HL-60 (cell line): ENCODE results near the gene AANAT.

ENCODE experiments used
- DNase-seq, 2 experiments: peaks; one replicate each; pipeline ENCODE4 v3.0.0-alpha.2; 2010 to 2020; ENCODE audit warnings: low read depth in 1 of 2, low spot score in 1 of 2
- H3K27ac ChIP-seq: fragments of 250-450 bp; sonication (Bioruptor Pico); replicated peaks from 2 replicates; pipeline ENCODE4 v1.5.1; 2020; ENCODE audit warnings: mild to moderate bottlenecking, moderate library complexity
- H3K27me3 ChIP-seq: fragments of 250-450 bp; sonication (Bioruptor Pico); 2 replicates; pipeline ENCODE4 v1.5.1; 2021; ENCODE audit warnings: mild to moderate bottlenecking, moderate library complexity; ENCODE audit not compliant: insufficient read depth, poor library complexity, severe bottlenecking
- H3K4me3 ChIP-seq: replicated peaks from 2 replicates; pipeline ENCODE4 v1.5.1; 2011; ENCODE audit warnings: mild to moderate bottlenecking, control low read depth, low read length; ENCODE audit not compliant: insufficient read depth
- CTCF ChIP-seq: IDR thresholded peaks from one replicate; pipeline ENCODE4 v1.5.1; 2011; ENCODE audit warnings: low read length, control low read depth, inconsistent platforms; ENCODE audit not compliant: insufficient read depth
- GABPA ChIP-seq: IDR thresholded peaks from 2 replicates; pipeline ENCODE4 v1.6.1; 2012; ENCODE audit warnings: low read depth
- POLR2AphosphoS5 ChIP-seq: IDR thresholded peaks from 2 replicates; pipeline ENCODE4 v1.6.1; 2012; ENCODE audit warnings: low read depth
- REST ChIP-seq: IDR thresholded peaks from 2 replicates; pipeline ENCODE4 v1.6.1; 2012; ENCODE audit warnings: low read depth; ENCODE audit not compliant: insufficient replicate concordance
- SPI1 ChIP-seq: IDR thresholded peaks from 2 replicates; pipeline ENCODE4 v1.6.1; 2012; ENCODE audit warnings: low read depth, mild to moderate bottlenecking, borderline replicate concordance

Gene AANAT

GRCh38 chr17:76478730-76479514, 11.5 kb downstream of the AANAT start:
- Histone ChIP-seq H3K27ac (no peak overlapping the region), H3K27me3 (no peaks in the 10 kb centered on the region), H3K4me3 (no peak overlapping the region)
- TF ChIP-seq SPI1, result no peak
- no peak for TF ChIP-seq CTCF
- TF ChIP-seq REST, result no peak
- TF ChIP-seq POLR2AphosphoS5, result no peak
- TF ChIP-seq GABPA, result no peak
- no peak for DNase-seq

GRCh38 chr17:76479515-76480060, 12.2 kb downstream of the AANAT start:
- Histone ChIP-seq H3K4me3 (no peak overlapping the region), H3K27me3 (no peaks in the 10 kb centered on the region), H3K27ac (no peak overlapping the region)
- TF ChIP-seq REST (no peak), GABPA (no peak), CTCF (no peak), POLR2AphosphoS5 (no peak), SPI1 (no peak)
- no peak for DNase-seq

- TF ChIP-seq CTCF (no peak), SPI1 (no peak), POLR2AphosphoS5 (no peak), GABPA (no peak), REST (no peak)
- H3K27ac ChIP-seq, result no peak overlapping the region
- H3K4me3 ChIP-seq, result no peak overlapping the region
- no peak for DNase-seq
- no peaks in the 10 kb centered on the region for H3K27me3 ChIP-seq
Measured at GRCh38 chr17:76480632-76481031, 13.2 kb downstream of the AANAT start.
